ENCODE measurements around the gene ZNF804A. TPM values are rescaled to one million over a fixed set of nuclear protein-coding genes. Genes with fewer than 3 reads are reported as not detected.

The ZNF804A gene
- total RNA-seq, 1 experiment from 2014 or later, result not detected

GRCh38 chr2:184793176-184793575, 194.8 kb downstream of the ZNF804A start:
- no TSS peak for BruUV-seq (replicated peaks)
- ChIA-PET CTCF (no interaction called here), POLR2A (no interaction called here)
- H3K9me3 ChIP-seq, result no peaks in the 10 kb centered on the region
- H3K9me3 Mint-ChIP-seq (ENCODE audit: unreplicated experiment), result no peaks in the 10 kb centered on the region
- H3K4me3 Mint-ChIP-seq (ENCODE audit: unreplicated experiment), result no peak overlapping the region
- intact Hi-C loops (cut with micrococcal nuclease; ENCODE audit: unreplicated experiment), result no loop called here
- no peaks in the 10 kb centered on the region for H3K27me3 Mint-ChIP-seq (ENCODE audit: insufficient read depth, unreplicated experiment)
- TF ChIP-seq CTCF (IDR thresholded peaks at IDR 0.05; ENCODE audit: insufficient read depth in 1 of 2, low read depth in 1 of 2, low read length in 1 of 2, severe bottlenecking in 1 of 2, unreplicated experiment in 1 of 2), result no peak
- H3K27ac Mint-ChIP-seq (ENCODE audit: unreplicated experiment), result no peak overlapping the region
- no peaks in the 10 kb centered on the region for H3K27me3 ChIP-seq (replicated peaks; ENCODE audit: control insufficient read depth, insufficient read depth, low read length)
- no peaks in the 10 kb centered on the region for H3K36me3 ChIP-seq (ENCODE audit: control insufficient read depth, insufficient read depth, low read length)
- no peak for DNase-seq
- H3K4me3 ChIP-seq (ENCODE audit: low read depth, low read length), result no peak overlapping the region
- no peaks in the 10 kb centered on the region for H3K4me1 Mint-ChIP-seq (ENCODE audit: low read depth, unreplicated experiment)
- H3K4me1 ChIP-seq, result no peaks in the 10 kb centered on the region
- no peaks in the 10 kb centered on the region for H3K36me3 Mint-ChIP-seq (ENCODE audit: insufficient read depth, unreplicated experiment)

- no TSS peak for BruUV-seq (replicated peaks)
These were observed 201.1 kb downstream of the ZNF804A start for GRCh38 chr2:184799379-184799778.

GRCh38 chr2:184814421-184814820, 216.1 kb downstream of the ZNF804A start:
- H3K36me3 ChIP-seq (ENCODE audit: control insufficient read depth, insufficient read depth, low read length), result no peaks in the 10 kb centered on the region
- H3K36me3 Mint-ChIP-seq (ENCODE audit: insufficient read depth, unreplicated experiment), result no peaks in the 10 kb centered on the region
- H3K27ac Mint-ChIP-seq (ENCODE audit: unreplicated experiment), result no peak overlapping the region
- no peak overlapping the region for H3K4me3 Mint-ChIP-seq (ENCODE audit: unreplicated experiment)
- H3K9me3 ChIP-seq, result no peaks in the 10 kb centered on the region
- DNase-seq, result no peak
- no peaks in the 10 kb centered on the region for H3K27me3 ChIP-seq (replicated peaks; ENCODE audit: control insufficient read depth, insufficient read depth, low read length)
- no peak overlapping the region for H3K4me3 ChIP-seq (ENCODE audit: low read depth, low read length)
- BruUV-seq (replicated peaks), result no TSS peak
- H3K27me3 Mint-ChIP-seq (ENCODE audit: insufficient read depth, unreplicated experiment), result no peaks in the 10 kb centered on the region
- H3K9me3 Mint-ChIP-seq (ENCODE audit: unreplicated experiment), result no peaks in the 10 kb centered on the region
- H3K4me1 ChIP-seq, result no peaks in the 10 kb centered on the region
- ChIA-PET POLR2A (no interaction called here), CTCF (no interaction called here)
- no peaks in the 10 kb centered on the region for H3K4me1 Mint-ChIP-seq (ENCODE audit: low read depth, unreplicated experiment)
- intact Hi-C loops (cut with micrococcal nuclease; ENCODE audit: unreplicated experiment), result no loop called here
- no peak for TF ChIP-seq CTCF (IDR thresholded peaks at IDR 0.05; ENCODE audit: insufficient read depth in 1 of 2, low read depth in 1 of 2, low read length in 1 of 2, severe bottlenecking in 1 of 2, unreplicated experiment in 1 of 2)

More at GRCh38 chr2:184799379-184799778, 201.1 kb downstream of the ZNF804A start:
- H3K9me3 ChIP-seq, result no peaks in the 10 kb centered on the region
- no peak for DNase-seq
- H3K4me3 ChIP-seq (ENCODE audit: low read depth, low read length), result no peak overlapping the region
- Mint-ChIP-seq H3K4me1 (ENCODE audit: low read depth, unreplicated experiment) (no peaks in the 10 kb centered on the region), H3K36me3 (ENCODE audit: insufficient read depth, unreplicated experiment) (no peaks in the 10 kb centered on the region), H3K4me3 (ENCODE audit: unreplicated experiment) (no peak overlapping the region), H3K27me3 (ENCODE audit: insufficient read depth, unreplicated experiment) (no peaks in the 10 kb centered on the region), H3K27ac (ENCODE audit: unreplicated experiment) (no peak overlapping the region), H3K9me3 (ENCODE audit: unreplicated experiment) (no peaks in the 10 kb centered on the region)
- POLR2A ChIA-PET, result interaction anchor here (0.6 kb wide), 1 partner anchor 690 kb away, joined by 3 read pairs; no protein-coding TSS in a partner anchor
- no peak for TF ChIP-seq CTCF (IDR thresholded peaks at IDR 0.05; ENCODE audit: insufficient read depth in 1 of 2, low read depth in 1 of 2, low read length in 1 of 2, severe bottlenecking in 1 of 2, unreplicated experiment in 1 of 2)
- H3K27me3 ChIP-seq (replicated peaks; ENCODE audit: control insufficient read depth, insufficient read depth, low read length), result no peaks in the 10 kb centered on the region
- no peaks in the 10 kb centered on the region for H3K36me3 ChIP-seq (ENCODE audit: control insufficient read depth, insufficient read depth, low read length)
- CTCF ChIA-PET, result no interaction called here
- no peaks in the 10 kb centered on the region for H3K4me1 ChIP-seq
- intact Hi-C loops (cut with micrococcal nuclease; ENCODE audit: unreplicated experiment), result no loop called here
